GM19043 (cell line): ENCODE data around the gene HJURP.

ENCODE experiments used
- ATAC-seq: cut with Tn5 transposase; IDR thresholded peaks from one replicate; pipeline ENCODE4 v1.9.1; 2021; ENCODE audit warnings: low read depth; ENCODE audit not compliant: unreplicated experiment

HJURP gene

GRCh38 chr2:233850745-233851144, 3.6 kb downstream of the HJURP start:
- no peak for ATAC-seq

GRCh38 chr2:233849607-233850271, 4.6 kb downstream of the HJURP start:
- ATAC-seq, result no peak

GRCh38 chr2:233848276-233848675, 6.1 kb downstream of the HJURP start:
- no peak for ATAC-seq

- no peak for ATAC-seq
Measured at GRCh38 chr2:233847248-233847898, 7.0 kb downstream of the HJURP start.

- no peak for ATAC-seq
Measured at GRCh38 chr2:233846387-233847247, 7.7 kb downstream of the HJURP start.

GRCh38 chr2:233845301-233846060, 8.9 kb downstream of the HJURP start:
- ATAC-seq, result no peak

- no peak for ATAC-seq
Measured at GRCh38 chr2:233844836-233845235, 9.5 kb downstream of the HJURP start.

GRCh38 chr2:233844064-233844807, 10.1 kb downstream of the HJURP start:
- no peak for ATAC-seq

- ATAC-seq, result no peak
Measured at GRCh38 chr2:233841183-233841582, 13.2 kb downstream of the HJURP start.

GRCh38 chr2:233840520-233840919, 13.8 kb downstream of the HJURP start:
- no peak for ATAC-seq

GRCh38 chr2:233839447-233839820, 14.9 kb downstream of the HJURP start:
- no peak for ATAC-seq

GRCh38 chr2:233838726-233839446, 15.4 kb downstream of the HJURP start:
- ATAC-seq, result no peak

- ATAC-seq, result no peak
Measured at GRCh38 chr2:233838251-233838650, 16.1 kb downstream of the HJURP start.

GRCh38 chr2:233837694-233838229, 16.6 kb downstream of the HJURP start:
- no peak for ATAC-seq

- no peak for ATAC-seq
Measured at GRCh38 chr2:233836359-233836758, 18.0 kb downstream of the HJURP start.

GRCh38 chr2:233835230-233836186, 18.8 kb downstream of the HJURP start:
- ATAC-seq, result no peak

GRCh38 chr2:233833345-233833744, 21.0 kb downstream of the HJURP start:
- no peak for ATAC-seq

- ATAC-seq, result no peak
Measured at GRCh38 chr2:233832869-233833311, 21.4 kb downstream of the HJURP start.
